GM18907 (cell line): ENCODE data around the gene IFTAP.
"Not testable (repeated sequence)": the region's sequence is repeated elsewhere in the genome, so short reads cannot be mapped to it uniquely, and the experiment has no call there.

Experiments used
- ATAC-seq: cut with Tn5 transposase; IDR thresholded peaks from one replicate; pipeline ENCODE4 v1.9.1; 2021; ENCODE audit warnings: mild to moderate bottlenecking, moderate library complexity; ENCODE audit not compliant: unreplicated experiment

The IFTAP gene

DNA sequence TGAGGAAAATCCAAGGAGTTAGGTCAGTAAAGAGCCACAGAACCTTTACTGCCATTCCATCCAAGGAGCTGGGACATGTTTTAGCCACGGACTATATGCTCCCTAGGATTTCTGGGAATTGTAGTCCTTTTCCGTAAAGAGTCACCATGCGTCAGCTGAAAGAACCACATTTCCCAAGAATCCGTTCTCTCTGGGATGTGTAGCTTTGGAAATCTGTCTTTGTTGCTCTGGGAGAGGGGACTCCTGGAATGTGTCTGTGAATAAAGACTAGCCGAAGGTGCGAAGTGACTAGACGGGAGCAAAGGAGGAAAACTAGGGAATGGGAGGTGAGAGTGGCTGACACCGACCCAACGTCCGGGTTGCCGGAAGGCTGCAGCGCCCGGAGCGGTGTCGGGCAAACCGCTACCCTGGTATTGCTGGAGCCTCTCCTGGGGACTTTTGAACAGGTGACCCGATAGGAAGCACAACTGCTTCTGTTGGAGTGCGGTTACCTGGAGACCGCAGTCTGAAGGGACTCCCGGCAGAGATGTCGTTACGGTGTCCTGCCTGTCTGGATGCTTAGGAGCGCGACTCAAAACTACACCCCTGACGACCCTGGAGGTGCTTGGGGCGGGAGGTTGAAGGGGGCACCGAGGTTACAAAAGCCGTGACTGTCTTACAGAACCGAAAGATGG is at the start of gene IFTAP:
TSS of gene IFTAP (plus strand) at position 187 of the 674 bp plus-strand sequence. CDS start 15,602 bp downstream, outside the sequence.
- peak; percentile 94 for ATAC-seq

DNA sequence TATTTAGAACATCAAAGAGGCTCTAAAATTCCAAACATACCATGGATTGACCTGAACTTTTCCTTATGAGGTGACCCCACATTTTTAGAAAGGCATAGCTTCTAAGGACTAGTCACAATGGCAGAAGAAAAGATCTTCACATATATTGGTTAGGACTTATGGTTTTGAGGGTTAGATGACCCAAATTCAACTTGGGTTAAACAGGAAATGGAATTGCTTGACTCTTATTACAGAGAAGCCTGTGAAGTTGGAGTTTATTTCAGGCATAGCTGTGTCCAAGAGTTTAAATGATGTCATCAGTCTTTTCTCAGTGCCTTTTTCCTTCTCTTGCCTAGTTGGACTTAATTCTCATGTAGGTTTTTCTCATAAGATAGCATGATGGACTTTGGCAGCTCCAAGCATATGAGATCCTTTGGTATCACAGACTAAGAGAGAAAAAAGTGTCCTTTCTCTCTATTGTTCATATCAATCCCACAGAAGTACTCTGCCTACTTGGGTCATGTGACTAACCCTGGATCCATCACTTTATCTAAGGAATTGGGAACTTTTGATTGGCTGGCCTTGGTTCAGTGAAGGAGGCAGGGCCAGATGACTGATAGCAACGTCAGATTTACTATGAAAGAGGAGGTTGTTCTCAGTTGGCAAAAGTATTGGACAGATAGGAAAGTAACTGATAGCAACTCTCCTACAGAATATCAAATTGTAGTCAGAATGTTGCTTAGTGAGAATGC is 43.8 kb upstream of the IFTAP start:
- ATAC-seq = no peak

- not testable (repeated sequence) for ATAC-seq
Measured at GRCh38 chr11:36557390-36557789, 36.9 kb upstream of the IFTAP start.

GRCh38 chr11:36557991-36558390 is 36.3 kb upstream of the IFTAP start:
- ATAC-seq = no peak

GRCh38 chr11:36558571-36559413 is 35.5 kb upstream of the IFTAP start:
- peak; percentile 95 for ATAC-seq

GRCh38 chr11:36564376-36565030 is 29.8 kb upstream of the IFTAP start:
- peak; percentile 69 for ATAC-seq

- ATAC-seq = no peak
Measured at GRCh38 chr11:36565031-36565610, 29.2 kb upstream of the IFTAP start.

DNA sequence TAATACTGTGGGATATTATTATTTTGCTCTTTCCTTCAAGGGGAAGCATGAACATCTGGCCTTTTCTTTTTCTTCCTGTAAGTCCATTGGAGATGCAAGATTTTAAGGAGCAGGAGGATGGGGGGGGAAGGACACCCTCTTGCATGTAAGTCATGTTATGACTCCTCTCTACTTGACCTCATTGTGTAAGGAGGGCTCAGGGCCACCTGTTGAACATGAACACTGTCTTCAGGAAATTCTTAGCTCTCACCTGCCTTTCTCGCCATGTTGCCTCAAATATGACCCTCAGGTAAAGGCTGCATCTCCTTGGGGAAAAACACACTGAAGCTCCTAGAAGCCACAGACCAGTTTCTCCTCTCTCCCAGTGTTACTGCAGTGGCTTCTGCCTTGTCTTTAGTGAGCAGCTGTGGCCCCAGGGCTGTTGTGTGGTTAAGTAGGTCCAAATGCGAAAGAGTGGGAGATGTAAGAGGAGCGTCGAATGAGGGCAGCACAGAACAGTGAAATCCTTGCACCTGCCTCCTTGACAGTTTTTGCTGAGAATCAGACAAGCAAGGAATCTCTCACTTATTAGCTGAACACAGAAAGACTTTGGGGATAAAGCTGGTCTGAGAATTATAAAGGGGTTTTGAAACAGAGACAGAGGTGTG is 27.8 kb upstream of the IFTAP start:
- ATAC-seq = no peak

GRCh38 chr11:36567694-36568093 is 26.6 kb upstream of the IFTAP start, which contains the start of gene RAG1:
RAG1 (plus strand) TSS chr11:36568007; CDS start chr11:36573305, 5,298 bp downstream.
- ATAC-seq = no peak

DNA sequence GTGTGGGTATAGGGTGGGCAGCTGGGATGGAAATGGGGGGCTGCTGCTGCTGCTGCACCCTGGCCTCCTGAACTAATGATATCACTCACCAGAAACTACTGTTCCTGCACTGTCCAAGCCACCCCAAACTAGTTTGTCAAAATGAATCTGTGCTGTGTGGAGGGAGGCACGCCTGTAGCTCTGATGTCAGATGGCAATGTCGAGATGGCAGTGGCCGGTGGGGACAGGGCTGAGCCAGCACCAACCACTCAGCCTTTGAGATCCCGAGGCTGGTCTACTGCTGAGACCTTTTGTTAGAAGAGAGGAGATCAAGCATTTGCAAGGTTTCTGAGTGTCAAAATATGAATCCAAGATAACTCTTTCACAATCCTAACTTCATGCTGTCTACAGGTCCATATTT is 25.2 kb upstream of the IFTAP start:
- no peak for ATAC-seq

DNA sequence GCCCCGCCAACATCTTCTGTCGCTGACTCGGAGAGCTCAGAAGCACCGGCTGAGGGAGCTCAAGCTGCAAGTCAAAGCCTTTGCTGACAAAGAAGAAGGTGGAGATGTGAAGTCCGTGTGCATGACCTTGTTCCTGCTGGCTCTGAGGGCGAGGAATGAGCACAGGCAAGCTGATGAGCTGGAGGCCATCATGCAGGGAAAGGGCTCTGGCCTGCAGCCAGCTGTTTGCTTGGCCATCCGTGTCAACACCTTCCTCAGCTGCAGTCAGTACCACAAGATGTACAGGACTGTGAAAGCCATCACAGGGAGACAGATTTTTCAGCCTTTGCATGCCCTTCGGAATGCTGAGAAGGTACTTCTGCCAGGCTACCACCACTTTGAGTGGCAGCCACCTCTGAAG is 19.8 kb upstream of the IFTAP start:
- ATAC-seq = no peak

- ATAC-seq = no peak
Measured at GRCh38 chr11:36577373-36577772, 16.9 kb upstream of the IFTAP start.

- no peak for ATAC-seq
Measured at GRCh38 chr11:36577859-36578258, 16.4 kb upstream of the IFTAP start.

DNA sequence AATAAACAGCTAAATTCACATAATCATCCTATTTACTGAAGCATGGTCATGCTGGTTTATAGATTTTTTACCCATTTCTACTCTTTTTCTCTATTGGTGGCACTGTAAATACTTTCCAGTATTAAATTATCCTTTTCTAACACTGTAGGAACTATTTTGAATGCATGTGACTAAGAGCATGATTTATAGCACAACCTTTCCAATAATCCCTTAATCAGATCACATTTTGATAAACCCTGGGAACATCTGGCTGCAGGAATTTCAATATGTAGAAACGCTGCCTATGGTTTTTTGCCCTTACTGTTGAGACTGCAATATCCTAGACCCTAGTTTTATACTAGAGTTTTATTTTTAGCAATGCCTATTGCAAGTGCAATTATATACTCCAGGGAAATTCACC is 15.8 kb upstream of the IFTAP start:
- no peak for ATAC-seq

- ATAC-seq = no peak
Measured at GRCh38 chr11:36581536-36581935, 12.8 kb upstream of the IFTAP start.

- ATAC-seq = no peak
Measured at GRCh38 chr11:36583667-36584066, 10.6 kb upstream of the IFTAP start.

DNA sequence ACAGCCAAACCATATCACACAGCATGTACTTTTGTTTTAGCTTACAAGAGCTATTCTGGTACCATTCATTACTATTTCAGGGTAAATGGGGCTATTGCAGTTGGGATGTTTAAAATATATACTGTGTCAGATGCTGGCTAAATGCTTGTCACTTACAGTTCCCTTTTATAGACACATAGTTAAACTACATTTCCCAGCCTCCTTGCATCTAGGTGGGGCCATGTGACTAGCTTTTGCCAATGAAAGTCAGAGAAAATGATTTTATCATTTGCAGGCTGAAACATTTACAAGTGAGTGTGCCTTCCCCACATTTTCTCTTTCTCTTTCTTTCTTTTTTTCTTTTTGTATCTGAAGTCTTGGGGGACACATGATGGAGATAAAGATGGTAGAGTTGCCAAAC is 7.8 kb upstream of the IFTAP start:
- peak; percentile 64 for ATAC-seq

GRCh38 chr11:36588099-36588498 is 6.2 kb upstream of the IFTAP start:
- ATAC-seq = no peak

DNA sequence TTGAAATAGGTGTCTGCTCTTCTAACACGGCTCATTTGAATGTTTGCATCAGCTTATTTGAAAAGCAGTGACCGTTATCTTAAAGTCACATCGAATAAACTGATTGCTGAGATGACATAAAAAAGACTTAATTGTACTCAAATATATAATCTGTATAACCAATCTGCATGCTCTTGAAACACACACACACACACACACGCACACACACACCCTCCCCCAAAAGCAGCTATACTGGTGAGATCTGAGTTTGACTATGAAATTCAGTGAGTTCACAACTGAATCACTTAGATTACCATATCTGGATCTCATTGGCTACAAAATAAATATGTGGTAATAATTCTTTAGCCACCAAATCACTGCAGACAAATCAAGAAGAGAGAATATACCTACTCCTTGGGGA is 3.8 kb upstream of the IFTAP start:
- ATAC-seq = no peak

DNA sequence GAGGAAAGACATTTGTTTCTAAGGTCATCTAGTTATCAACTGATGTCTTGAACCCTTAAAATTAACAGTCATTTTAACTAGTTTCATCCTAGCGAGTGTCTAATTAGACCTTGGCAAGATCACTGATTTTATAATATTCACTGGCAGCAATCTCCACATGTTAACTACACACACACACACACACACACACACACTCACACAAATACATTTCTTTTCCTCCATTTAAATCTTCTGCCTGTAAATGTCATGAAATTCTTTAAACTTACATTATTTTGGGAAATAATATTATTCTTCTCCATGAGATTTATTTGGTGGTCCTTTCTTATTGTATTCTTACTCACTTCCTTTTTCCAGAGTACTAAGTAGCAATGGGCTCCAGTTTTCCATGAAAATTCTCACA is 2.9 kb upstream of the IFTAP start:
- ATAC-seq = no peak
